ENCODE measurements around the gene HLA-F.

Gene HLA-F

DNA sequence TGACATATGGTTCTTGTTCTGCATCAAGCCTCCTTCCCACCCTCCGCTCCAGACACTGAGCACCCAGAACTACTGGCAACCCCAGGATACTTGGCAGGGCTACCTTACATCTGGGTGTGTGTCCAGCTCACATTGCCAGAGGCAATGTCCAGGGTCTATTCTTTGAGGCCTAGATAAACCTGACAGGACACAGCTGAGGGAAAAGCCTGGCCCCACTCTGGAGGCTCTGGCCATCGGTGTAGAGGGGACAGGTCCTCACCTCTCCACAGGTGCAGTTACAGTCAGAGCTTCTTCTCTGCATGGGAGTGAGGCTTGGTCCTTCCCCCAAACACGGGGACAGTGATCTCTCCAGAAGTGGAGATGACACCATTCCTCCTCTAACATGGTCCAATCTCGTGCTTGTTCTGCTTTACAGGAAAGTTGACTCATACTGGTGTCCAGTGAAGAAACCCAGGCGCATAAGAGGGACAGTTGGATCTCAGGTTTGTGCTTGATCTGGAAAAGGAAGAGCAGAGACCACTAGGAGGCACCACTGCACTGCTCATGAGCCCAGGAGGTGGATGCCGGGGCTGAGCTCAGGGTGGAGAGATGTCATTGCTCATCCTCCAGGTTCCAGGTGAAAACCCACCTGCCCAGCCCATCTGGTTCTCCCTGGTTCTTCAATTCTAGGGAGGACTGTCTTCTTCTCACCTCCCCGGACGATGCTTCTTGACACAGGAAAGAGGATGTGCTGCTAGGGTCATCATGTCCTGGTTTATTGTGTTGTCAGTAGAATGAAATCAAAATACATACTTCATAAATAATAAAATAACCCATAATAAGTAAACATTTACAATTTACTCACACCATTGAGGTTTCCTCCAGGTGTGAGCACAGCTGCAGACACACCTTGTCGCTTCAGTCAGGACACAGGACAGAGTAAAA lies 14.7 kb downstream of the HLA-F start:
- TF ChIP-seq, protein P1, sequence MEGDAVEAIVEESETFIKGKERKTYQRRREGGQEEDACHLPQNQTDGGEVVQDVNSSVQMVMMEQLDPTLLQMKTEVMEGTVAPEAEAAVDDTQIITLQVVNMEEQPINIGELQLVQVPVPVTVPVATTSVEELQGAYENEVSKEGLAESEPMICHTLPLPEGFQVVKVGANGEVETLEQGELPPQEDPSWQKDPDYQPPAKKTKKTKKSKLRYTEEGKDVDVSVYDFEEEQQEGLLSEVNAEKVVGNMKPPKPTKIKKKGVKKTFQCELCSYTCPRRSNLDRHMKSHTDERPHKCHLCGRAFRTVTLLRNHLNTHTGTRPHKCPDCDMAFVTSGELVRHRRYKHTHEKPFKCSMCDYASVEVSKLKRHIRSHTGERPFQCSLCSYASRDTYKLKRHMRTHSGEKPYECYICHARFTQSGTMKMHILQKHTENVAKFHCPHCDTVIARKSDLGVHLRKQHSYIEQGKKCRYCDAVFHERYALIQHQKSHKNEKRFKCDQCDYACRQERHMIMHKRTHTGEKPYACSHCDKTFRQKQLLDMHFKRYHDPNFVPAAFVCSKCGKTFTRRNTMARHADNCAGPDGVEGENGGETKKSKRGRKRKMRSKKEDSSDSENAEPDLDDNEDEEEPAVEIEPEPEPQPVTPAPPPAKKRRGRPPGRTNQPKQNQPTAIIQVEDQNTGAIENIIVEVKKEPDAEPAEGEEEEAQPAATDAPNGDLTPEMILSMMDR (IDR thresholded peaks at IDR 0.05; ENCODE audit: low read depth, low read length, missing control alignments), result peak; percentile 85
- Histone ChIP-seq H3K4me3 (ENCODE audit: low read depth, low read length) (no peak overlapping the region), H3K27ac (no peak overlapping the region), H3K27me3 (replicated peaks) (no peaks in the 10 kb centered on the region), H3K36me3 (replicated peaks) (no peaks in the 10 kb centered on the region)
- peak; percentile 61 for DNase-seq
- in situ Hi-C loops (cut with HindIII; ENCODE audit: low pct_ligation_motif_present, low sequenced_read_pairs), result loop anchor here (25.0 kb wide), 1 partner anchor 99 kb away; the partner anchor contains the start of gene HLA-G

DNA sequence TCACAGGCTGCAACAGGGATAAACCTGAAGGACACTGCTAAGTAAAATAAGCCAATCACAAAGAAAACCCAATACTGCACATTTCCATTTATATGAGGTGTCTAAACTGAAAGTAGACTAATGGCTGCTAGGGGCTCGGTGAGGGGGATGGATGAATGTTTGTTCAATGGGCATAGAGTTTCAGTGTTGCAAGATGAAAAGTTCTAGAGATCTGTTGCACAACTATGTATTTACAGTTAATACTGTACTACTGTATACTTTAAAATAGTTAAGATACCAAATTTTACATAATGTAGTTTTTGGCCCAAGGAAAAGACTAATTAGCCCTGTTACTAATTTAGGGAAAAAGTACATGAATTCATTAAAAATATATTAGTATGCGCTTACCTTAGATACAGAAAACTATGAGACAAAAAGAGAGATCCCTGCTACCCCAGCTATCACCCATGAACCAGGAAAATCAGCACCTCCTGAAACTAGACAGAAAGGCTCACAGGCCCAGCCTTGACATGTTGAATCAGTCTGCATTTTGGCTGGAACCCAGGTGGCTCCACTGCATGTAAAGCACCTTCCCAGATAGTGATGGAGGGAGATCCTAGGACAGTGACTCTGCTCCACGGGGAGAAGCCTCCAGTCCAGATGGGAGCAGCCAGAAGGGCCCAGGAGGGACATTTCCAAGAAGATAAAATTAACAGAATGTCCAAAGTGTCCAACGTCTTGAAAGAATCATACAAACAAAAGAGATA lies 16.1 kb downstream of the HLA-F start:
- no peaks in the 10 kb centered on the region for H3K27me3 ChIP-seq (replicated peaks)
- H3K36me3 ChIP-seq (replicated peaks), result no peaks in the 10 kb centered on the region
- TF ChIP-seq, protein P1 (IDR thresholded peaks at IDR 0.05; ENCODE audit: low read depth, low read length, missing control alignments), result no peak
- DNase-seq, result no peak
- no peak overlapping the region for H3K4me3 ChIP-seq (ENCODE audit: low read depth, low read length)
- in situ Hi-C loops (cut with HindIII; ENCODE audit: low pct_ligation_motif_present, low sequenced_read_pairs), result loop anchor here (25.0 kb wide), 1 partner anchor 98 kb away; the partner anchor contains the start of gene HLA-G
- H3K27ac ChIP-seq, result no peak overlapping the region

- Histone ChIP-seq H3K4me3 (ENCODE audit: low read depth, low read length) (no peak overlapping the region), H3K36me3 (replicated peaks) (no peaks in the 10 kb centered on the region), H3K27ac (no peak overlapping the region), H3K27me3 (replicated peaks) (no peaks in the 10 kb centered on the region)
- in situ Hi-C loops (cut with HindIII; ENCODE audit: low pct_ligation_motif_present, low sequenced_read_pairs), result loop anchor here (25.0 kb wide), 1 partner anchor 97 kb away; the partner anchor contains the start of gene HLA-G
- DNase-seq, result no peak
- TF ChIP-seq, protein P1 (IDR thresholded peaks at IDR 0.05; ENCODE audit: low read depth, low read length, missing control alignments), result no peak
Observed at GRCh38 chr6:29739882-29740261, 16.6 kb downstream of the HLA-F start.

DNA sequence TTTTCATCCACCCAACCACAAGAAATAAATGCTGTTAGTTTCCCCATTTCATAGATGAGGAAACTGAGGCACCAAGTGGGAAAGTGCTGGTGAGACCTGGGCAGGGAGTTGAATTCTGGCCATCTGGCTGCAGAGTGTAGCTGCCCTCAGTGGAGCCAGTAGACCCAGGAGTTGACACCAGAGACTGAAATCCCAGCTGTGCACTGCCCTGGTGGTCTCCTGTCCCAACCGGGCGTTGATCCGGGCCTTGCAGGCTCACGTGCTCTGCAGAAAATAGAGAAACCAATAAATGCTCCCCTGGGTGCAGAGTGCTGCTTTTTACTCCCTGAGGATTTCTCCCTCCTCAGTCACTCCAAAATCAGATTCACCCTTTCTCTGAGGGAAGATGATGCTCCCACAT lies 18.4 kb downstream of the HLA-F start:
- no peaks in the 10 kb centered on the region for H3K36me3 ChIP-seq (replicated peaks)
- in situ Hi-C loops (cut with HindIII; ENCODE audit: low pct_ligation_motif_present, low sequenced_read_pairs), result loop anchor here (25.0 kb wide), 1 partner anchor 96 kb away; the partner anchor contains the start of gene HLA-G
- TF ChIP-seq, protein P1 (IDR thresholded peaks at IDR 0.05; ENCODE audit: low read depth, low read length, missing control alignments), result no peak

GRCh38 chr6:29742127-29742526 lies 18.9 kb downstream of the HLA-F start:
- DNase-seq, result no peak
- TF ChIP-seq, protein P1 (IDR thresholded peaks at IDR 0.05; ENCODE audit: low read depth, low read length, missing control alignments), result no peak
- H3K4me3 ChIP-seq (ENCODE audit: low read depth, low read length), result no peak overlapping the region
- peaks cover 2% of the 10 kb centered on the region for H3K27me3 ChIP-seq (replicated peaks)
- in situ Hi-C loops (cut with HindIII; ENCODE audit: low pct_ligation_motif_present, low sequenced_read_pairs), result loop anchor here (25.0 kb wide), 1 partner anchor 95 kb away; the partner anchor contains the start of gene HLA-G
- no peaks in the 10 kb centered on the region for H3K36me3 ChIP-seq (replicated peaks)
- no peak overlapping the region for H3K27ac ChIP-seq

More for the DNA sequence above, 18.4 kb downstream of the HLA-F start:
- Histone ChIP-seq H3K27ac (no peak overlapping the region), H3K4me3 (ENCODE audit: low read depth, low read length) (no peak overlapping the region), H3K27me3 (replicated peaks) (peaks cover 2% of the 10 kb centered on the region)
- no peak for DNase-seq

Data from brain microvascular endothelial cell (primary cell).